NK-92 (cell line): ENCODE results near the gene ALDH1B1.
"Not testable (repeated sequence)": the region's sequence is repeated elsewhere in the genome, so short reads cannot be mapped to it uniquely, and the experiment has no call there.

Source experiments
- DNase-seq: peaks from one replicate; lab custom pipeline; 2025; ENCODE audit not compliant: unreplicated experiment; lab: John Stamatoyannopoulos, UW

ALDH1B1 gene

DNA sequence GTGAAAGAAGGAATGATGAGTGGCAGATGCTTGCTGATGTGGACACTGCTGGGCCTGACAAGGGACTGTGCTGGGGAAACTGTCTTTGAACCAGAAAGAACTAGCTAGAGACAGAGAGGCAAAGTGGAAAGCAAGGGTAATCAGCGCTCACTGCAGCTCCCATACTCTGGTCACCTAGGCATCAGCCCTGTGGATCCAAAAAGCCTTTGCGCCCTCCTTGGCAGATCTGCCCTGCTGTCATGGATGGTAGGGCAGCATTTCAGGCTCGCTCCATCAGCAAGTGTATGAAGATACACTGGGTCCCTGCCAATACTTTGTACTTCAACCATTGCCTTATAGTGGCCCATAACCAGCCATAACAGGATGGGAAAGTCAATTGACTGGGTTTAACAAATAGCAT is 6.6 kb upstream of the ALDH1B1 start:
- no peak for DNase-seq

DNA sequence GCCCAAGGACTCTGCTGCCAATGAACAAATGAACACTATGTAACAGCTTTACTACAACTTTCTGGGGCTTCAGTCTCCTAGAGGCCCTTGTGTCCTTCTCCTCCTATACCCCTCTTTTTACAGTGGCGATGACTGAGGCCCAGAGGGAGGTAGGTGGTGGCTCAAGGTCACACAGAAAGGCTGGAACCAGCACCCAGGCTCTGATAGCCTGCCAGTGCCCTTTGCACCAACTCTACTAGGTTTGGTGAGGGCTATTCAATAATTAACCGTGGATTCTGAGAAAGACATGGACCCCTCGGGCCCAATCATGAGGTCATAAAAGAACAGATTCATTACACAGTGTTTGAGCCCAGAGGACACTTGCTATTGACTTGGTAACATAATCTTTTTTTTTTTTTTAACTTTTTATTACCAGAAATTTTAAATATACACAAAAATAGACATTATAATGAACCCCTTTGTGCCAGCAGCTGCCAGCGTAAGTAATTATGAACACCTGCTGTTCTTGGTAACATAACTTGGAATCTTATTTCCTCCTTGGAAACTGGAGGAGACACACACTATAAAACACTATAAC is 6.1 kb upstream of the ALDH1B1 start:
- DNase-seq, result no peak

DNA sequence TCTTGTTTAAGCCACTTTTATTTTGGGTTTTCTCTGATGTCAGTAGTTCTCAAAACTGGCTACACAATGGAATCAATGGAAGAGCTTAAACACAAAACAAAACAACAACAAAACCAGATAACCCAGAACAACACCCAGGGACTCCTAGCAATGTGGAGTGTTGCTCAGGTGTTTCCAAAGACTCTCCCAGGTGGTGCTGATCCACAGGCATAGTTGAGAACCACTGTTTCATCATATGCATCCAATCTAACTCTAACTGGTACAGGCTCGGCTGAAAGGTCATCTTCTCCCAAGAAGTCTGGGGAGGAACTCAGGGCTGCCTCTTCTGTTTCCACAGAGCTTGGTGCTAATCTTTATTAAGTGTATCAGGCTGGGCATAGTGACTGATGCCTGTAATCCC is 5.4 kb upstream of the ALDH1B1 start:
- DNase-seq, result no peak

DNA sequence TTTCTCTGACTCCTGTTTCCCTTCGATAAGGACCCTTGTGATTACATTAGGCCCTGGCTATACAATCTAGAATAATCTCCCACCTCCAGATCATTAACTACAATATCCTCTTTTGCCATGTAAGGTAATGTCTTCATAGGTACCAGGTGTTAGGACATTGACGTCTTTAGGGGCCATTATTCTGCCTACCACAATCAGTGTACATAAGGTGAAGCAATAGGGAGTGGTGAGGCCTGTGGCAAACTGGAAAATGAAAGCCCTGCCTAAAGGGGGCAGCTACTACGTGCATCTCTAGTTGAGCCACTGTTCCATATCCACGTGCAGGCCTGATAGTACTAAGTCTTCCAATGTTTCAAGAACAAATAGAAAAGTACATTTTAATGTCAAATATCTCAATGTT is 4.8 kb upstream of the ALDH1B1 start:
- DNase-seq, result no peak

DNA sequence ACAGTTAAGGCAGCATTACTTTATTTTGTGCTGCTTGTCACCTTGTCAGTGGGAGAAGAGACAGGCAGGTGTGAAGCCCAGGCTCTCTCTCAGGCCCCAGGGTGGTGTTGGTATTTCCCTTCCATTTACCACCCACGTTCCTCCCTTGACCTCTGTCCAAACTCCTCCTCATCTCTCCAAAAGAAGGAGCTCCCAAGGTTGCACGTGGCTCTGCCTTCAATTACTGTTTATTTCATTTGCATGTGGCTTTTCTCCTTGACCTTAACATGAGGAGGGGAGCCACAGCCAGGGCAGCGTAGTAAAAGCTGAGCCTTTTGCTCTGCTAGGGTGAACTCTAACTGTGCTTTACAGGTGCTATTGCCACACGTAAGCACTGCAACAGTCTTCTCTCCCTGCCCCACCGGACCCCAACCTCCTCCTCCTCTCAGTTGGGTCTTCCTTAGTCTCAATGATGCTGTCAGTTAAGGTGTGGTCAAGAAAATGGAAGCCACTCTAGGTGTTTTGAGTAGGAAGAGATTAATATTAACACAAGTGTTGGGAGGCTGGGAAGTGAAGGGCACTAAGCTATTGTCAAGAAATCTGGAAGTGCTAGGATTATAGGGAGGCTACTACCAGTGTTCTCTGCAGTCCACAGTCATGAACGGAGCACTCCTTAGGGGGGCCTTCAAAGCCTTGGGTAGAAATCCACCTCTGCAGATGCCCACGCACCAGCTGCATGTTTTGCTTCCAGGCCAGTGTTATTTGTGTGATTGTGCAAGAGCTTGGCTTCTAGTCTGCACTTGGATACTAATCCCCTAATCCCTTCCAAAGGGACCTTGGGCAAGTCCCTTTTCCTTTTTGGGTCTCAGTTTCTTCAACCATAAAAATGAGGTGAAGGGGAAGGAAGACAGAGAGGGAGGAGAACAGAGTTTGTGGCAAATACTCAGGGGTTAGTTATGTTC is 3.9 kb upstream of the ALDH1B1 start:
- DNase-seq, result no peak

DNA sequence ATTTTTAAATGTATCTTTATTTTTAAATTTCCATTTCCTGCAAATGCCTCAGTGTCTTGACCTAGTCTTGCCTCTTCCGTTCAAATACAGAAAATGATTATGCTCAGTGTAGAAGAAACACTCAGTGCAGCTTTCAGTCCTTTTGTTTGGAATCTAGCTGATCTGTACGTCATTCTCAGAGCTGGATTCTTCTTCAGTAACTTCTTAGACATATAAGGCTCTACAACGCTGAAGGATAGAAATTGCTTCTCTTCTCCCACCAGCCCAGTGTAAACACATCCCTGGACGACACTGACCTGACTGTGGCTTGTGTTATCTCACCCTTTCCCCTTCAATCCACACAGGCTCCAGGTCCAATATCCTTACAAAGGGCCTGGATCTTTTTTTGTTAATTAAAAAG is 3.2 kb upstream of the ALDH1B1 start:
- no peak for DNase-seq

DNA sequence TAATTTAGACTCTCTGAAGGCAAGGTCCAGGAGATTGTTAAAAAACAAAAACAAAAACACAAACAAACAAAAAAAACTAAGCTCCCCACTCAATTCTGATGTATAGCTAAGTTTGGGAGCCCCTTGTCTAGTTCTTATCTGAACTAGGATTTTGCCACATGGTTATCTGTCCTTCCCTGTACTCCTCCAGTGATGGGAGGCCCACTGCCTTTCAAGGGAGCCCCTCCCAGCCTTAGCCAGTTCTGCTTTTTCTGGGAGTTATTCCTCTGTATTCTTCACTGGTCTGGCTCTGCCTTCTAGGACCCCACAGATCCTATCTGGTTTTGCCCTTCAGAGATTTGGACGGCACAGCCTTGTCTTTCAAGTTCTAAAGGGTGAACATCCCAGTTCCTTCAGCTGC is 2.1 kb upstream of the ALDH1B1 start:
- DNase-seq, result no peak

DNA sequence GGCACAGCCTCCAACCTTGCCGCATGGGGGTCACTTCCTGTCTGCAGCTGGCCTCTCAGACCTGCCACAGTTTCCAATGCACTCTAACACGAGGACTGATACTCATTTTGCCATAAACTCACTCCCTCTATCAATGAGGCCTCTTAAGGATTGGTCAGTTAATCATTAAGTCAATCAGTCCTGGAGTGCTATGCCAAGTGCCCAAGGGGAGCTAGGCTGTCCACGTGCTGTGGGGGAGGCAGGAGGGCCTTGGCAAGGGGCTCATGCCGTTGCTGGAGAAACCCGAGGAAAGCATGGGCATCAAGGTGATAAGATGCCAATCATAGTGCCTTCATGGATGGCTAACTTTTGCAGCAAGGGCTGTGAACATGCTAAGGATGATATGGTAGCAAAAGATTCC is 1.7 kb upstream of the ALDH1B1 start:
- no peak for DNase-seq

DNA sequence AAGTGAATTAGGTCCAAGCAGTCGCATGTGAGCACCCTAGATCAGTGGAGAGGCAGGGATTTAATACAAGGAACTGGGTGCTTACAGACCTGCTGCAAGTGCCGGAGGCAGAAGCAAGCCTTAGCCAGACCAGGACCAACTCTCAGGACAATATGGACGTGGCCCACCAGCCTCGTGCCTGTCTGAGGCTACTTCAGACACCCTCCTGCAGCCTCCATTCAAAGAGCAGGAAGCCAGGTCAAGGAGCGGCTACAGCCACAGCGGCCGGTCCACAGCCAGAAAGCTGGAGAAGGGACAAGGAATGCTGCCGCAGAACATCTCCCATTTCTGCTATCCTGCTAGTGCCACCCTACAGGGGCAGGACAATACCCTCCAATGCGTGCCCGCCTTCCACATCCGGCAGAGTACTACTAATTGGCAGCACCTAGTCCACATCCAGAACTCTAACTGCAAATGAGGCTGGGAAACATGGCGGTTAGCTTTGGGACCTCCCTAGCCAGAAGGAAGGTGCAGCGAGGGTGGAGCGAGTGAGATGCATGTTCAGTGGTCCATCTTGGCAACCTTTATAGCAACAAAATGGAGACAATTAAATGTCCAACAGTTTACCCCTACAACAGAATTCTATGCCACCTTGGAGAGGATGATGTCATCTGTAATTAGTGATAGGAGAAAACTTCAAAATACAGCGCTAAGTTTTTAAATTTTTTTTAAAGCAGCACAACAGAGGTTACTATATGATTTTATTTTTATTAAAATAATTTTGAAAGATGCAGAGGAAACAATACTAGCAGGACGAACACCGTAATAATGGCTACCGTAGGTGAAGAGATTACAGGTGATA is 1.0 kb upstream of the ALDH1B1 start:
- DNase-seq, result no peak

DNA sequence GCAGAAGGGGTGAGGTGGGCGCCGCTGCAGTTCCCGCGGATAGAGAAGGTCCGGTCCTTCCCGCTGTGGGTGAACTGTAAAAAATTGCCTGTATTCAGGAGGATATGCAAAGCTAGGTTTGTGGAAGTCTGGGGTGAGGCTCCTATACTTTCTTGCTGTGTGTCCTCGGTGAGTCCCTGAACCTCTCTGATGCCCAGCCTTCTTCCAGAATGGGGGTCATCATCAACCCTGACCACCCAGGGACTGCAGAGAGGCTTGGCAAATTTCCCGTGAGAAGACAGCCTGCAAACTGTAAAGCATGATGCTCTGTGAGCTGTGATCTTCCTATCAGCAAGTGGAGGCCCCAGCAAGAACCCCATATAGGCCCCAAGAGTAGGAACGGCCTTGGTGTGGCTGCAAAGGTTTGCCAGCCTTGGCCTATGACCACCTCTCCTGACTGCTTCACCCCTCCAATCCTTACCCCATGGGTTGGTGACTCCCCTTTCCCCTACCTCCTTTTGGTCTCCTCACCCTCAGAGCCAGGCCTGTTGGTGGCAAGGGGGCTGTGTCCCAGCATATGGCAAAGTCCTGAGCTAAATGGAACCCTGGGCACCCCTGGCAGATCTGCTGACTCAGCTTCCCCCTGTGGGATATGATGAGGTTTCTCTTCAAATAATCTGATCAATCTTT is 760 bp downstream of the ALDH1B1 start:
- no peak for DNase-seq

DNA sequence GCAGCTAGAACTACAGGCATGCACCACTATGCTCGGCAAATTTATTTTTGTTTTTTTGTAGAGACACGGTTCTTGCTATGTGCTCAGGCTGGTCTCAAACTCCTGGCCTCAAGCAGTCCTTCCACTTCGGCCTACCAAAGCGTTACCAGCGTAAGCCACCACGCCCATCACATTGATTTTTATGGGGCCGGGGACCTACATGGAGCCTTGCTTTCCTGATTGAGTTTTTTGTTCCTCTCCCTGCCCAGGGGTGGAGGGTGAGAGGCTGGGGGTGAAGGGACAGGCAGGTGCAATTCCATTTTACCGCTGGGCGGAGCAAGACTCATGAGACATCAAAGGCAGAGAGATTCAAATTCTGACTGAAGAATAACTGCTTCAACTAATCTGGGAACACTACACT is 1.9 kb downstream of the ALDH1B1 start:
- DNase-seq, result no peak

DNA sequence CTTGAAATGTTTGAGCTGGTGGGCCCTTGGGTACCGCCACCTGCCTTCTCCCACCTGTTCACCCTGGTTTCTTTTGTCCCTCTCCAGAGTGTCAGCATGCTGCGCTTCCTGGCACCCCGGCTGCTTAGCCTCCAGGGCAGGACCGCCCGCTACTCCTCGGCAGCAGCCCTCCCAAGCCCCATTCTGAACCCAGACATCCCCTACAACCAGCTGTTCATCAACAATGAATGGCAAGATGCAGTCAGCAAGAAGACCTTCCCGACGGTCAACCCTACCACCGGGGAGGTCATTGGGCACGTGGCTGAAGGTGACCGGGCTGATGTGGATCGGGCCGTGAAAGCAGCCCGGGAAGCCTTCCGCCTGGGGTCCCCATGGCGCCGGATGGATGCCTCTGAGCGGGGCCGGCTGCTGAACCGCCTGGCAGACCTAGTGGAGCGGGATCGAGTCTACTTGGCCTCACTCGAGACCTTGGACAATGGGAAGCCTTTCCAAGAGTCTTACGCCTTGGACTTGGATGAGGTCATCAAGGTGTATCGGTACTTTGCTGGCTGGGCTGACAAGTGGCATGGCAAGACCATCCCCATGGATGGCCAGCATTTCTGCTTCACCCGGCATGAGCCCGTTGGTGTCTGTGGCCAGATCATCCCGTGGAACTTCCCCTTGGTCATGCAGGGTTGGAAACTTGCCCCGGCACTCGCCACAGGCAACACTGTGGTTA is 3.3 kb downstream of the ALDH1B1 start:
- no peak for DNase-seq

DNA sequence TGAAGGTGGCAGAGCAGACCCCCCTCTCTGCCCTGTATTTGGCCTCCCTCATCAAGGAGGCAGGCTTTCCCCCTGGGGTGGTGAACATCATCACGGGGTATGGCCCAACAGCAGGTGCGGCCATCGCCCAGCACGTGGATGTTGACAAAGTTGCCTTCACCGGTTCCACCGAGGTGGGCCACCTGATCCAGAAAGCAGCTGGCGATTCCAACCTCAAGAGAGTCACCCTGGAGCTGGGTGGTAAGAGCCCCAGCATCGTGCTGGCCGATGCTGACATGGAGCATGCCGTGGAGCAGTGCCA is 3.8 kb downstream of the ALDH1B1 start:
- DNase-seq, result no peak

DNA sequence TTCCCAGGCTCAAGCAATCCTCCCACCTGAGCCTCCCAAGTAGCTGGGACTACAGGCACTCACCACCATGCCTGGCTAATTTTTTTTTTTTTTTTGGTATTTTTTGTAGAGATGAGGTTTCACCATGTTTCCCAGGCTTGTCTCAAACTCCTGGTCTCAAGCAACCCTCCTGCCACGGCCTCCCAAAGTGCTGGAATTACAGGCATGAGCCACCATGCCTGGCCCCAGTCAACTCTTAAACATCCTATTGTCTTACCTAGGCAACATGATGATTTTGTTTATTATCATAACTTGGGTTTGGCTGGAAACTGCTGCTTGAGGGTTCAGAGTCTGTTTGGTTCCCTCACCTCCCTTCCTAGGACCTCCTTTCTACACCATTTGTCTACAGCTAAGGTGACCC is 6.7 kb downstream of the ALDH1B1 start:
- DNase-seq, result not testable (repeated sequence)

DNA sequence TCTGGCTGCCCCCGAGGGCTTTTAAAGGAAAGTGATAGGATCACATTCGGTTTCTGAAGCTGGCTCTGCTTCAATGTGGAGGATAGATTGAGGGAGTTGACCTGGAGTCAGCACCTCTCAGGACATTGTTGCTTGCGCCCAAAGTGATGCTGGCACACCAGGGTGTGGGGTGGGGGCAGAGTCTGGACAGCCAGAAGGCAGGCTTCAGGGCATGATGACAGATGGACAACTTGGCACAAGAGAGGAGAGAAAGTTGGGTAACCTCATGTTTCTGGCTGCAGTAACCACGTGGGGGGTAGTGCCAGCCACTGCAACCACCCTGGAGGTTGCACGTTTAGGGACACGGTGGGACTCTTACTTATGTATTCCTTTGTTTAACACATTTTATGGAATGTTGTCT is 9.5 kb downstream of the ALDH1B1 start:
- no peak for DNase-seq

DNA sequence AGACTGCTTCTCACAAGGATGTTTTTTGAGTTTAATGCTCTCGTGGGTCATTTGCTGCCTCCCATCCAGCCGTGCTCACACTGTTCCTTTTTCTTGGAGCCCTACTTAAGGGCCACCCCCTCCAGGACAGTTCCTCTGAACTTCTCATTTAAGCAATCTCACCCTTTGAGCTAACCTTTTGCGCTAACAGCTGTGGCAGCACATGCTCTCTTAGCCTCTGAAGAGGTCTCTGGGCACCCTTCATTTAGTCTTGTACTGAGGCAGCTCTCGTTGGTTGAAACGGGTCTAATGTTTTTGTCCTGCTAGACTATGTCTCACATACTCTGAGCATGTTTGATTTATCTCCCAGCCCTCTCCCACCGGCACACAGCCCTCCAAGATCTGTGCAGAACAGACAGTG is 11.8 kb downstream of the ALDH1B1 start:
- no peak for DNase-seq

DNA sequence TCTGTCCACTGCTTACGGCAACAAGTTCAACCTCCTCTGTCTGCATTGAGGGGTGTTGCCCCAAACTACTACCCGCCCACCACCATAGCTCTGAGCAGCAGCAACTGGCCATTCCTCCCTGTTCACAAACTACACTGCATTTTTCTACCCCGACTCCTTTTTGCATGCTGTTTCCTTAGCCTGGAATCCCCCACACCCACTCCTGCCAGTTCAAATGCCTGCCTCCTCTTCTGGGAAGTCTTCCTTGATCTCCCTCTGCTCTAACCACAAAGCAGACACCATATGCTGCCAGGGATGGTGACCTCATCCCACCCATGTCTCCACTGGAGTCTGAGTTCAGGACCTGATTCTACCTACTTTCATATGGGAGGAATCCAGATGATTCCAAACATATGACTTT is 13.3 kb downstream of the ALDH1B1 start:
- DNase-seq, result no peak

DNA sequence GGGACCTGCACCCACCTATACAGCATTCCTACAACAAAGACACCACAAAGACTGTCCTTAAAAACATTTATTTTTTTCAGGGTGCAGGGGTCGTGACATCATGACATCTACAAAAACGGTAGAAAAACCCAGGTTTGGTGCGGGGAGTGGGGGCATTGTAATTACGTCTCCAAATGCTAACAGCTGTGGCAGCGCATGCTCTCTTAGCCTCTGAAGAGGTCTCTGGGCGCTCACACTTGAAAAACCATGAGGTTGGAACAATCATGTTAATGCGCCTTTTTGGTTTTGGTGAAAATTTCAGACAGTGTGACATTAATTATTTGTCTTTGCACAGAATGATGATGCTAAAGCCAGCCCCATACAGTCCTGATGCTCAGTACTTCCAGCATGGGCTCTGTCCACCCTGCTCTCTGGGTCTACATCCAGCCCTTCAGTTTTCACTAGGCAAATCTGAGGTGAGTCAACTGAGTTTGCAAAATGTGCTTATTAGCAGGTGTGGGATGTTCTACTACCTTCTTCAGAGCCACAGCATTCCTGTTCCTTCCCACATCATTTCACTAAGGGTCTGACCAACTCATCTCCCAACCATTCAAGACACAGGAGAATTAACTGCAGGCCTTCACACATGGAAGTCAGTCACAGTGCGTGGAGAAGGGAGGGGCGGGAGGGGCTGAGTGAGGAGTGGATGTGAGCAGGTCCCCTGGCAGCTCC is 14.1 kb downstream of the ALDH1B1 start:
- no peak for DNase-seq

DNA sequence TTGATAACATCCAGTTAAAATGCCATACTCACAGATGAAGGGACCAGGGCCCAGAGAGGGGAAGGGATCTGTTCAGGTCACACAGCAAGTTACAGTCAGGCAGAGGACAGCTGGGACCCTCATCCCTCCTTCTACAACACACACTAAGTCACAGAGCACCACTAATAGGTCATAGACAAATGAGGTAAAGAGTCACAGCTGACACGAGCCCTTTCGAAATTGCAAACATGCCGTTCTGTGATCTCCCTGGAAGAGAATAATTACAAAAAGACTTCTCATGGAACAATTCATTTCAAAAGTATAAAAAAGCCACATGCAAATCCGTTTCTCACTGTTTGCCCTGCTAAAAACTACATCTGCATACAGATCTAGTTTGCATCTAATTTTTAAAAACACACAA is 16.2 kb downstream of the ALDH1B1 start:
- DNase-seq, result no peak

DNA sequence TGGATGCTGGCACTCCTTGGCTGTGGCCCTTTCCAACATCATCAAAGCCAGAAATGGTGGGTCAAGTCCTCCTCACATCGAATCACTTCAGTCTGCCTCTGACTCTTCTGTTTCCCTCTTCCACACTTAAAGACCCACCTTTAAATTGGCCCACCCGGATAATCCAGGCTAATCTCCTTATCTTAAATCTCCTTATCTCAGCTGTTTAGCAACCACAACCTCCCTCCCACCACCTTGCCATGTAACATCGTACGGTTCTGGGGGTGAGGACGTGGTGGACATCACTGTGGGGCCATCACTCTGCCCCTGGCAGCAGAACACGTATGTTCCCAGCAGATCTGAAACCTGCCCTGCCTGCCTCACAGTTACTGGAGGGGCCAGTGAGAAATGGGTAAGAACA is 20.2 kb downstream of the ALDH1B1 start:
- DNase-seq, result no peak
